Measurements from ENCODE around the gene PCBP3. TPM values are rescaled to one million over a fixed set of nuclear protein-coding genes. Genes with fewer than 3 reads are reported as not detected.
A peak's percentile ranks its signal among the peaks of the same experiment; 100 is the strongest.

Gene PCBP3
- total and polyA plus RNA-seq, 2 donors (not counting 3 experiments of a cell fraction or from before 2014, with no cell fraction given), result 0.06 to 1.1 TPM

GRCh38 chr21:45642122-45642813, 1.3 kb upstream of the PCBP3 start:
- dilution Hi-C loops (cut with MboI; ENCODE audit: extremely low pct_ligation_motif_present, low sequenced_read_pairs), result no loop called here

More at GRCh38 chr21:45642122-45642813, 1.3 kb upstream of the PCBP3 start:
- DNase-seq (ENCODE audit: low read depth, low spot score) (no peak), FAIRE-seq (no peak)
- Histone ChIP-seq H3K36me3 (ENCODE audit: control insufficient read depth in 2 of 2, extremely low read depth in 1 of 2, insufficient read depth in 2 of 2, low read length in 2 of 2) (no peaks in the 10 kb centered on the region), H3K4me2 (ENCODE audit: insufficient read depth, low read length) (no peak overlapping the region), H3K4me3 (replicated peaks in 1 of 3; ENCODE audit: insufficient read depth in 1 of 3, low read depth in 1 of 3, low read length in 3 of 3) (no peak overlapping the region), H3K9me1 (replicated peaks; ENCODE audit: control insufficient read depth, extremely low read depth, insufficient read depth, low read length) (no peaks in the 10 kb centered on the region), H3K27ac (ENCODE audit: insufficient read depth, low read depth, low read length) (no peak overlapping the region), H3K27me3 (ENCODE audit: control insufficient read depth in 2 of 2, insufficient read depth in 2 of 2, low read length in 2 of 2) (peaks cover 13 to 29% of the 10 kb centered on the region in 2 experiments), H3K9ac (replicated peaks; ENCODE audit: extremely low read depth, insufficient read depth, low read length) (no peak overlapping the region), H3K4me1 (ENCODE audit: control insufficient read depth, extremely low read depth, insufficient read depth, low read length) (no peaks in the 10 kb centered on the region), H3K9me3 (replicated peaks; ENCODE audit: control insufficient read depth, insufficient read depth, low read length) (no peaks in the 10 kb centered on the region), H3K79me2 (ENCODE audit: control insufficient read depth, insufficient read depth, low read length) (no peaks in the 10 kb centered on the region), H2AFZ (ENCODE audit: low read depth, low read length) (peak overlapping the region; percentile 24), H4K20me1 (replicated peaks; ENCODE audit: control insufficient read depth, extremely low read depth, insufficient read depth, low read length) (no peaks in the 10 kb centered on the region)
- intact Hi-C loops (cut with micrococcal nuclease), result loop anchor here (2.0 kb wide), 2 partner anchors 51 to 85 kb away; no protein-coding TSS in a partner anchor
- peak; percentile 67 for TF ChIP-seq EZH2 (IDR thresholded peaks at IDR 0.05; ENCODE audit: borderline replicate concordance, low read depth, low read length, severe bottlenecking)
- TF ChIP-seq, protein P1, sequence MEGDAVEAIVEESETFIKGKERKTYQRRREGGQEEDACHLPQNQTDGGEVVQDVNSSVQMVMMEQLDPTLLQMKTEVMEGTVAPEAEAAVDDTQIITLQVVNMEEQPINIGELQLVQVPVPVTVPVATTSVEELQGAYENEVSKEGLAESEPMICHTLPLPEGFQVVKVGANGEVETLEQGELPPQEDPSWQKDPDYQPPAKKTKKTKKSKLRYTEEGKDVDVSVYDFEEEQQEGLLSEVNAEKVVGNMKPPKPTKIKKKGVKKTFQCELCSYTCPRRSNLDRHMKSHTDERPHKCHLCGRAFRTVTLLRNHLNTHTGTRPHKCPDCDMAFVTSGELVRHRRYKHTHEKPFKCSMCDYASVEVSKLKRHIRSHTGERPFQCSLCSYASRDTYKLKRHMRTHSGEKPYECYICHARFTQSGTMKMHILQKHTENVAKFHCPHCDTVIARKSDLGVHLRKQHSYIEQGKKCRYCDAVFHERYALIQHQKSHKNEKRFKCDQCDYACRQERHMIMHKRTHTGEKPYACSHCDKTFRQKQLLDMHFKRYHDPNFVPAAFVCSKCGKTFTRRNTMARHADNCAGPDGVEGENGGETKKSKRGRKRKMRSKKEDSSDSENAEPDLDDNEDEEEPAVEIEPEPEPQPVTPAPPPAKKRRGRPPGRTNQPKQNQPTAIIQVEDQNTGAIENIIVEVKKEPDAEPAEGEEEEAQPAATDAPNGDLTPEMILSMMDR (IDR thresholded peaks at IDR 0.05; ENCODE audit: extremely low read depth in 1 of 2, insufficient read depth in 1 of 2, low read depth in 1 of 2, low read length in 2 of 2), result no peak
- TF ChIP-seq MYC (IDR thresholded peaks at IDR 0.05; ENCODE audit: low read depth, low read length), result no peak
- TF ChIP-seq POLR2AphosphoS5 (IDR thresholded peaks at IDR 0.05; ENCODE audit: insufficient read depth, low read depth, low read length), result no peak
- TF ChIP-seq, protein P2, sequence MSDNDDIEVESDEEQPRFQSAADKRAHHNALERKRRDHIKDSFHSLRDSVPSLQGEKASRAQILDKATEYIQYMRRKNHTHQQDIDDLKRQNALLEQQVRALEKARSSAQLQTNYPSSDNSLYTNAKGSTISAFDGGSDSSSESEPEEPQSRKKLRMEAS (IDR thresholded peaks at IDR 0.05; ENCODE audit: insufficient read depth, insufficient read length), result no peak
- no peak for TF ChIP-seq FOS (IDR thresholded peaks at IDR 0.05; ENCODE audit: borderline replicate concordance, insufficient read depth, low read length)
- ChIA-PET CTCF (no interaction called here), POLR2A (no interaction called here)
- BruUV-seq (replicated peaks), result no TSS peak

All from endothelial cell of umbilical vein (primary cell).